ENCODE measurements around the gene OTOGL.

DNA sequence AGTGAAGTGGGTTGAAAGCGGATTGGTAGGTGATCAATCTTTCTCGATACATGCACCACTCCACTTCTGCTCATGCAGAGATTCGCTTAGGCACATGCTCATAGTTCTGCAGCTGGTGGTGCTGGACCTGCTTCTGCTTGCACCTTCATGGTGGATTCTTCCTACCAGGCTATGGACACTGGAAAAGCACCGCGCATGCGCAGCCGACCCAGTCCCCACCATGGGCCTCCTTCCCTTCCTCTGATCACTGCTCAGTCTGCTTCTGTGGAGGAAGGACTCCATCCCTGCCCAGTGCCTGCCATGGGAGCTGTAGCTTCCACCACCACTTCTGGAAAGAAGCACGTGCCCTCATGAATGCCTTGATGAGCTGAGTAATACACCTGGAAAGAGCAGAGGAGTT, 282.9 kb downstream of the OTOGL start:
- TF ChIP-seq POLR2A (IDR thresholded peaks at IDR 0.05): no peak
- TF ChIP-seq, protein P1, sequence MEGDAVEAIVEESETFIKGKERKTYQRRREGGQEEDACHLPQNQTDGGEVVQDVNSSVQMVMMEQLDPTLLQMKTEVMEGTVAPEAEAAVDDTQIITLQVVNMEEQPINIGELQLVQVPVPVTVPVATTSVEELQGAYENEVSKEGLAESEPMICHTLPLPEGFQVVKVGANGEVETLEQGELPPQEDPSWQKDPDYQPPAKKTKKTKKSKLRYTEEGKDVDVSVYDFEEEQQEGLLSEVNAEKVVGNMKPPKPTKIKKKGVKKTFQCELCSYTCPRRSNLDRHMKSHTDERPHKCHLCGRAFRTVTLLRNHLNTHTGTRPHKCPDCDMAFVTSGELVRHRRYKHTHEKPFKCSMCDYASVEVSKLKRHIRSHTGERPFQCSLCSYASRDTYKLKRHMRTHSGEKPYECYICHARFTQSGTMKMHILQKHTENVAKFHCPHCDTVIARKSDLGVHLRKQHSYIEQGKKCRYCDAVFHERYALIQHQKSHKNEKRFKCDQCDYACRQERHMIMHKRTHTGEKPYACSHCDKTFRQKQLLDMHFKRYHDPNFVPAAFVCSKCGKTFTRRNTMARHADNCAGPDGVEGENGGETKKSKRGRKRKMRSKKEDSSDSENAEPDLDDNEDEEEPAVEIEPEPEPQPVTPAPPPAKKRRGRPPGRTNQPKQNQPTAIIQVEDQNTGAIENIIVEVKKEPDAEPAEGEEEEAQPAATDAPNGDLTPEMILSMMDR (IDR thresholded peaks at IDR 0.05 in 4 of 5, conservative IDR thresholded peaks at IDR 0.05 in 1 of 5): no peak
